Endothelial cell of umbilical vein (primary cell): ENCODE measurements around the gene SOX5. TPM values are rescaled to one million over a fixed set of nuclear protein-coding genes. Genes with fewer than 3 reads are reported as not detected.

Source experiments
- BruUV-seq: library from RNA; stranded (reverse); fragments of 400-500 nt; replicated peaks from 2 replicates; lab custom pipeline; 2021; lab: Mats Ljungman, UMichigan
- CTCF ChIA-PET: fragments of 300-600, 350-600 bp; sonication (Branson Sonifier 250); formaldehyde crosslinking; loops from one replicate; lab custom pipeline; 2021; ENCODE audit warnings: antibody characterized with exemption, inconsistent platforms; lab: Charles Lee
- POLR2A ChIA-PET: fragments of 300-600, 350-600 bp; sonication (Branson Sonifier 250); formaldehyde crosslinking; loops from one replicate; lab custom pipeline; 2021; ENCODE audit warnings: antibody characterized with exemption, inconsistent platforms; lab: Charles Lee
- DNase-seq: peaks from one replicate; pipeline ENCODE4 v3.0.0-alpha.2; 2011; ENCODE audit warnings: low read depth, low spot score
- FAIRE-seq: peaks from 2 replicates; lab custom pipeline; 2011; peaks lifted over from hg19 to GRCh38; lab: Jason Lieb, UNC
- H2AFZ ChIP-seq: 2 replicates; pipeline ENCODE4 v1.6.0; 2012; ENCODE audit warnings: low read depth, low read length, control low read depth, inconsistent platforms
- H3K27ac ChIP-seq: 2 replicates; pipeline ENCODE4 v1.5.1; 2011; ENCODE audit warnings: low read depth, mild to moderate bottlenecking, control low read depth, low read length, moderate library complexity; ENCODE audit not compliant: insufficient read depth
- H3K27me3 ChIP-seq, 2 experiments: 2 replicates each; pipeline versions ENCODE4 v1.6.0 to v1.6.1; 2011; ENCODE audit warnings: low read length in 2 of 2, mixed read lengths in 1 of 2; ENCODE audit not compliant: control insufficient read depth in 2 of 2, insufficient read depth in 2 of 2
- H3K36me3 ChIP-seq, 2 experiments: 2 replicates in 1 of 2; 3 replicates in 1 of 2; pipeline ENCODE4 v1.5.1; 2011; ENCODE audit warnings: low read length in 2 of 2, mild to moderate bottlenecking in 1 of 2, moderate library complexity in 1 of 2; ENCODE audit not compliant: control insufficient read depth in 2 of 2, insufficient read depth in 2 of 2; ENCODE audit errors: extremely low read depth in 1 of 2
- H3K4me1 ChIP-seq: 3 replicates; pipeline ENCODE4 v1.5.1; 2011; ENCODE audit warnings: mild to moderate bottlenecking, low read length; ENCODE audit not compliant: control insufficient read depth, insufficient read depth; ENCODE audit errors: extremely low read depth
- H3K4me2 ChIP-seq: 2 replicates; pipeline ENCODE4 v1.6.1; 2011; ENCODE audit warnings: low read length, control low read depth, mixed read lengths; ENCODE audit not compliant: insufficient read depth
- H3K4me3 ChIP-seq, 3 experiments: fragments of 200-600 bp in 1 of 3; sonication (generic), shearing (Covaris generic) in 1 of 3; replicated peaks in 1 of 3; 2 replicates each; pipeline ENCODE4 v1.5.1; 2011 to 2016; ENCODE audit warnings: control low read depth in 3 of 3, low read length in 3 of 3, mild to moderate bottlenecking in 2 of 3, inconsistent platforms in 1 of 3, low read depth in 1 of 3, moderate library complexity in 1 of 3; ENCODE audit not compliant: insufficient read depth in 1 of 3
- H3K79me2 ChIP-seq: 2 replicates; pipeline ENCODE4 v1.6.0; 2012; ENCODE audit warnings: low read length, inconsistent platforms; ENCODE audit not compliant: control insufficient read depth, insufficient read depth
- H3K9ac ChIP-seq: replicated peaks from 2 replicates; pipeline ENCODE3; 2011; ENCODE audit warnings: low read length, control low read depth; ENCODE audit not compliant: insufficient read depth; ENCODE audit errors: extremely low read depth
- H3K9me1 ChIP-seq: replicated peaks from 3 replicates; pipeline ENCODE4 v1.6.0; 2011; ENCODE audit warnings: mild to moderate bottlenecking, low read length; ENCODE audit not compliant: control insufficient read depth, insufficient read depth; ENCODE audit errors: extremely low read depth
- H3K9me3 ChIP-seq: replicated peaks from 2 replicates; pipeline ENCODE4 v1.5.1; 2012; ENCODE audit warnings: low read length, inconsistent platforms; ENCODE audit not compliant: control insufficient read depth, insufficient read depth
- H4K20me1 ChIP-seq: replicated peaks from 2 replicates; pipeline ENCODE3; 2011; ENCODE audit warnings: mild to moderate bottlenecking, low read length; ENCODE audit not compliant: control insufficient read depth, insufficient read depth; ENCODE audit errors: extremely low read depth
- EZH2 ChIP-seq: IDR thresholded peaks from 2 replicates; pipeline ENCODE4 v1.6.1; 2012; ENCODE audit warnings: borderline replicate concordance, low read depth, mild to moderate bottlenecking, moderate library complexity, low read length, inconsistent platforms; ENCODE audit not compliant: severe bottlenecking
- FOS ChIP-seq: IDR thresholded peaks from 2 replicates; pipeline ENCODE4 v1.6.1; 2011; ENCODE audit warnings: mild to moderate bottlenecking, low read length, moderate library complexity, borderline replicate concordance; ENCODE audit not compliant: insufficient read depth
- GATA2 ChIP-seq: IDR thresholded peaks from 2 replicates; pipeline ENCODE4 v1.7.0; 2011; ENCODE audit warnings: low read depth, mild to moderate bottlenecking, moderate library complexity, mixed read lengths, low read length; ENCODE audit not compliant: insufficient read length, insufficient read depth
- JUN ChIP-seq: IDR thresholded peaks from 2 replicates; pipeline ENCODE4 v1.6.1; 2011; ENCODE audit warnings: borderline replicate concordance, low read depth; ENCODE audit not compliant: insufficient read length, insufficient read depth
- MYC ChIP-seq: IDR thresholded peaks from one replicate; pipeline ENCODE4 v1.6.1; 2011; ENCODE audit warnings: mild to moderate bottlenecking, low read depth, low read length
- POLR2A ChIP-seq: IDR thresholded peaks from 2 replicates; pipeline ENCODE4 v1.6.1; 2012; ENCODE audit warnings: low read depth, mild to moderate bottlenecking, control low read depth, low read length
- POLR2AphosphoS5 ChIP-seq: IDR thresholded peaks from 2 replicates; pipeline ENCODE4 v1.6.1; 2012; ENCODE audit warnings: low read depth, mild to moderate bottlenecking, control low read depth, low read length, moderate library complexity; ENCODE audit not compliant: insufficient read depth
- dilution Hi-C: fragments of 300-500 bp; cut with MboI; formaldehyde crosslinking; loops from one replicate; pipeline ENCODE4 v1.15.0; 2019; ENCODE audit warnings: low sequenced_read_pairs; ENCODE audit not compliant: extremely low pct_ligation_motif_present
- intact Hi-C: fragments of 100-400 bp; cut with micrococcal nuclease; formaldehyde crosslinking; loops from one replicate; pipeline ENCODE4 v1.10.0; 2022
- polyA plus RNA-seq, 4 experiments: library from polyadenylated mRNA; depleted of rRNA in 3 of 4; stranded (reverse) in 3 of 4; unstranded in 1 of 4; fragments of >200 nt; gene quantifications; 2 replicates each; pipeline versions ENCODE4 v1.2.1 to v1.2.3, GENCODE V29; 2011 to 2012; ENCODE audit warnings: missing spikeins in 1 of 4
- total RNA-seq: library from RNA; stranded (reverse); gene quantifications from 2 replicates; pipeline ENCODE4 v1.2.3, GENCODE V29; 2021
- TF ChIP-seq, protein P1 (sequence below), 2 donors: IDR thresholded peaks; 1 replicate in 1 of 2; 2 replicates in 1 of 2; pipeline ENCODE4 v1.5.1; 2011; ENCODE audit warnings: low read length in 2 of 2, mild to moderate bottlenecking in 2 of 2, moderate library complexity in 2 of 2, control low read depth in 1 of 2, inconsistent platforms in 1 of 2, low read depth in 1 of 2; ENCODE audit not compliant: insufficient read depth in 1 of 2; ENCODE audit errors: extremely low read depth in 1 of 2
- TF ChIP-seq, protein P2 (sequence below): IDR thresholded peaks from 2 replicates; pipeline ENCODE4 v1.6.1; 2011; ENCODE audit not compliant: insufficient read depth, insufficient read length

SOX5 gene
- total and polyA plus RNA-seq, 2 donors (not counting 3 experiments of a cell fraction or from before 2014, with no cell fraction given) = 0.63 to 3.5 TPM

DNA sequence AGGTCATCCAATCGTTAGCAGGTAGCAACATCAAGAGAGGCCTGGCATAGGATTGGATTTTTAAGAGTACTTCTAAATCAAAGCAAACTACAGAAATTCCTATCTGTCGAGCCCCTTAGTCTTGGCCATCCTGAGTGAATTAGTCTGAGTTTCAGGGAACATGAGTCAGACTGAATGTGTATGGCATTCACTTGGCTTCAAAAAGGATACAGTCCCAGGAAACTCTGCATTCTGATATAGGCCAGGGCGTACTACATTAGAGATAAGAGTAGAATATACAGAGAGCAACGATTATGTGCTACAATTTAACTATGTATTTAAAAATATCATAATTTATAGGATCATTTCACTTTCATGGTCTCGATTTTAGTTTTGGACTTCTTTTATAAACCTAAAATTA lies 242.2 kb downstream of the SOX5 start:
- Histone ChIP-seq H3K27me3 (no peaks in the 10 kb centered on the region), H3K4me2 (no peak overlapping the region), H3K4me1 (no peaks in the 10 kb centered on the region), H3K9ac (no peak overlapping the region), H3K27ac (no peak overlapping the region), H3K9me3 (no peaks in the 10 kb centered on the region), H4K20me1 (no peaks in the 10 kb centered on the region), H3K79me2 (no peaks in the 10 kb centered on the region), H3K4me3 (no peak overlapping the region), H3K36me3 (no peaks in the 10 kb centered on the region), H2AFZ (no peak overlapping the region), H3K9me1 (no peaks in the 10 kb centered on the region)
- TF ChIP-seq POLR2AphosphoS5 = no peak
- no peak for TF ChIP-seq MYC
- no peak for TF ChIP-seq GATA2
- TF ChIP-seq EZH2 = no peak
- no peak for TF ChIP-seq POLR2A
- TF ChIP-seq, protein P1, sequence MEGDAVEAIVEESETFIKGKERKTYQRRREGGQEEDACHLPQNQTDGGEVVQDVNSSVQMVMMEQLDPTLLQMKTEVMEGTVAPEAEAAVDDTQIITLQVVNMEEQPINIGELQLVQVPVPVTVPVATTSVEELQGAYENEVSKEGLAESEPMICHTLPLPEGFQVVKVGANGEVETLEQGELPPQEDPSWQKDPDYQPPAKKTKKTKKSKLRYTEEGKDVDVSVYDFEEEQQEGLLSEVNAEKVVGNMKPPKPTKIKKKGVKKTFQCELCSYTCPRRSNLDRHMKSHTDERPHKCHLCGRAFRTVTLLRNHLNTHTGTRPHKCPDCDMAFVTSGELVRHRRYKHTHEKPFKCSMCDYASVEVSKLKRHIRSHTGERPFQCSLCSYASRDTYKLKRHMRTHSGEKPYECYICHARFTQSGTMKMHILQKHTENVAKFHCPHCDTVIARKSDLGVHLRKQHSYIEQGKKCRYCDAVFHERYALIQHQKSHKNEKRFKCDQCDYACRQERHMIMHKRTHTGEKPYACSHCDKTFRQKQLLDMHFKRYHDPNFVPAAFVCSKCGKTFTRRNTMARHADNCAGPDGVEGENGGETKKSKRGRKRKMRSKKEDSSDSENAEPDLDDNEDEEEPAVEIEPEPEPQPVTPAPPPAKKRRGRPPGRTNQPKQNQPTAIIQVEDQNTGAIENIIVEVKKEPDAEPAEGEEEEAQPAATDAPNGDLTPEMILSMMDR (IDR thresholded peaks at IDR 0.05; ENCODE audit: extremely low read depth in 1 of 2, insufficient read depth in 1 of 2, low read depth in 1 of 2, low read length in 2 of 2) = no peak
- TF ChIP-seq, protein P2, sequence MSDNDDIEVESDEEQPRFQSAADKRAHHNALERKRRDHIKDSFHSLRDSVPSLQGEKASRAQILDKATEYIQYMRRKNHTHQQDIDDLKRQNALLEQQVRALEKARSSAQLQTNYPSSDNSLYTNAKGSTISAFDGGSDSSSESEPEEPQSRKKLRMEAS = no peak
- TF ChIP-seq FOS = no peak
- TF ChIP-seq JUN = no peak
- intact Hi-C loops (no loop called here), dilution Hi-C loops (no loop called here)
- ChIA-PET POLR2A (no interaction called here), CTCF (no interaction called here)
- FAIRE-seq (no peak), DNase-seq (no peak)
- no TSS peak for BruUV-seq
